PC-9 (cell line): ENCODE data around the gene STBD1. TPM values are rescaled to one million over a fixed set of nuclear protein-coding genes. Genes with fewer than 3 reads are reported as not detected.
"Not testable (repeated sequence)": the region's sequence is repeated elsewhere in the genome, so short reads cannot be mapped to it uniquely, and the experiment has no call there.

Source experiments
- BruUV-seq: library from RNA; stranded (reverse); fragments of 400-500 nt; replicated peaks from 2 replicates; lab custom pipeline; 2021; lab: Mats Ljungman, UMichigan
- CTCF ChIA-PET: fragments of 300-600 bp; sonication (Branson Sonifier 250); formaldehyde crosslinking; loops from one replicate; lab custom pipeline; 2022; ENCODE audit warnings: antibody characterized with exemption; lab: Charles Lee
- POLR2A ChIA-PET: fragments of 300-600 bp; sonication (Branson Sonifier 250); formaldehyde crosslinking; loops from one replicate; lab custom pipeline; 2022; ENCODE audit warnings: antibody characterized with exemption; ENCODE audit not compliant: unreplicated experiment; lab: Charles Lee
- DNase-seq, 2 experiments: peaks; one replicate each; pipeline versions ENCODE4 v3.0.0 to v3.0.0-alpha.2; 2015 to 2022; ENCODE audit warnings: mixed read lengths in 1 of 2
- H2AFZ ChIP-seq: fragments of 200-600 bp; sonication (generic); 2 replicates; pipeline ENCODE4 v1.8.1; 2017; ENCODE audit warnings: antibody characterized with exemption
- H3F3A ChIP-seq: fragments of 200-600 bp; sonication (generic); 2 replicates; pipeline ENCODE4 v1.8.1; 2017; ENCODE audit warnings: antibody characterized with exemption, mild to moderate bottlenecking, low read depth; ENCODE audit not compliant: insufficient read depth
- H3K27ac ChIP-seq: fragments of 200-600 bp; sonication (generic); 2 replicates; pipeline ENCODE4 v1.6.1; 2016; ENCODE audit warnings: mixed run types
- H3K27me3 ChIP-seq: fragments of 200-600 bp; sonication (generic); 2 replicates; pipeline ENCODE4 v1.6.1; 2016; ENCODE audit warnings: low read depth, mixed run types; ENCODE audit not compliant: insufficient read depth
- H3K36me3 ChIP-seq: fragments of 200-600 bp; sonication (generic); 2 replicates; pipeline ENCODE4 v1.6.1; 2016; ENCODE audit warnings: low read depth, mixed run types
- H3K4me1 ChIP-seq: fragments of 200-600 bp; sonication (generic); replicated peaks from 2 replicates; pipeline ENCODE4 v1.6.1; 2016; ENCODE audit warnings: mixed run types; ENCODE audit not compliant: insufficient read depth
- H3K4me2 ChIP-seq: fragments of 200-600 bp; sonication (generic); 2 replicates; pipeline ENCODE4 v1.6.1; 2017; ENCODE audit warnings: mixed run types
- H3K4me3 ChIP-seq: fragments of 200-600 bp; sonication (generic); 2 replicates; pipeline ENCODE4 v1.6.1; 2016; ENCODE audit warnings: mixed run types
- H3K79me2 ChIP-seq: fragments of 200-600 bp; sonication (generic); 2 replicates; pipeline ENCODE4 v1.6.1; 2017; ENCODE audit warnings: low read depth, mixed run types
- H3K9me2 ChIP-seq: fragments of 200-600 bp; sonication (generic); 2 replicates; pipeline ENCODE4 v1.8.1; 2017; ENCODE audit warnings: mild to moderate bottlenecking; ENCODE audit not compliant: insufficient read depth
- H3K9me3 ChIP-seq: fragments of 200-600 bp; sonication (generic); 2 replicates; pipeline ENCODE4 v1.8.1; 2016; ENCODE audit warnings: low read depth; ENCODE audit not compliant: insufficient read depth
- H4K20me1 ChIP-seq: fragments of 200-600 bp; sonication (generic); 2 replicates; pipeline ENCODE4 v1.8.1; 2017; ENCODE audit not compliant: insufficient read depth
- EZH2 ChIP-seq: fragments of 200-600 bp; sonication (generic); IDR thresholded peaks from 2 replicates; pipeline ENCODE4 v1.8.0; 2017; ENCODE audit warnings: antibody characterized with exemption, low read depth
- intact Hi-C: fragments of 100-400 bp; cut with micrococcal nuclease; formaldehyde crosslinking; loops from one replicate; pipeline ENCODE4 v1.10.0; 2022; ENCODE audit not compliant: unreplicated experiment
- total RNA-seq: library from RNA; stranded (reverse); gene quantifications from 2 replicates; pipeline ENCODE4 v1.2.3, GENCODE V29; 2021

STBD1 gene
- total RNA-seq, 1 experiment from 2014 or later, result 1.8 TPM

GRCh38 chr4:76357981-76358380 is 51.4 kb downstream of the STBD1 start:
- BruUV-seq, result no TSS peak
- POLR2A ChIA-PET, result no interaction called here

GRCh38 chr4:76359881-76360466 is 53.4 kb downstream of the STBD1 start:
- H3K4me2 ChIP-seq, DNase-seq, intact Hi-C loops, H3K4me3 ChIP-seq, H2AFZ ChIP-seq, CTCF ChIA-PET, H3K27ac ChIP-seq, H3K9me2 ChIP-seq, H3K79me2 ChIP-seq, H3K4me1 ChIP-seq, H3F3A ChIP-seq, H3K9me3 ChIP-seq, H3K36me3 ChIP-seq, H3K27me3 ChIP-seq, H4K20me1 ChIP-seq, BruUV-seq: not testable (repeated sequence)
- POLR2A ChIA-PET, result interaction anchor here (0.6 kb wide), 1 partner anchor 815 kb away, joined by 3 read pairs; no protein-coding TSS in a partner anchor

More at GRCh38 chr4:76357981-76358380, 51.4 kb downstream of the STBD1 start:
- Histone ChIP-seq H4K20me1 (no peaks in the 10 kb centered on the region), H3K4me3 (no peak overlapping the region), H3K27ac (no peak overlapping the region), H3K9me3 (no peaks in the 10 kb centered on the region), H3K9me2 (no peaks in the 10 kb centered on the region), H3K36me3 (no peaks in the 10 kb centered on the region), H2AFZ (no peak overlapping the region), H3K4me2 (no peak overlapping the region), H3K27me3 (no peaks in the 10 kb centered on the region), H3K79me2 (no peaks in the 10 kb centered on the region), H3K4me1 (no peaks in the 10 kb centered on the region), H3F3A (no peaks in the 10 kb centered on the region)
- CTCF ChIA-PET, result no interaction called here
- intact Hi-C loops, result no loop called here
- DNase-seq, result no peak
- no peak for TF ChIP-seq EZH2

Other genes starting within 250 kb of the STBD1 start
- gene ART3, start 232.0 kb upstream of the STBD1 start, total RNA-seq, result not detected in 2 replicates
- 28.4 and 30.9 TPM in 2 replicates for gene NUP54, start 158.3 kb upstream of the STBD1 start, total RNA-seq
- 37.6 and 64.7 TPM in 2 replicates for gene SCARB2, start 92.9 kb upstream of the STBD1 start, total RNA-seq
- gene FAM47E, start 55.0 kb upstream of the STBD1 start, total RNA-seq, result 2.2 and 2.5 TPM in 2 replicates
- not detected in 2 replicates for gene CCDC158, start 114.4 kb downstream of the STBD1 start, total RNA-seq
- 44.3 and 50.7 TPM in 2 replicates for gene SHROOM3, start 128.5 kb downstream of the STBD1 start, total RNA-seq